Uterus (tissue), 4 donors: Measurements from ENCODE around the gene ZFYVE28. TPM values are rescaled to one million over a fixed set of nuclear protein-coding genes. Genes with fewer than 3 reads are reported as not detected.

ENCODE experiments used
- DNase-seq, 2 donors: peaks; one replicate each; pipeline ENCODE4 v3.0.0-alpha.2; 2019 to 2020
- H3K27ac ChIP-seq, 2 donors: fragments of 200-600 bp; sonication (generic); 1 replicate in 1 of 2; 2 replicates in 1 of 2; pipeline ENCODE4 v1.5.1; 2016 to 2018
- H3K27me3 ChIP-seq, 2 donors: fragments of 200-600 bp; sonication (generic); one replicate each; pipeline ENCODE4 v1.5.1; 2018 to 2019; ENCODE audit warnings: control low read depth in 1 of 2
- H3K36me3 ChIP-seq, 2 donors: fragments of 200-600 bp; sonication (generic); one replicate each; pipeline ENCODE4 v1.5.1; 2019; ENCODE audit warnings: control low read depth in 1 of 2
- H3K4me1 ChIP-seq, 2 donors: fragments of 200-600 bp; sonication (generic); one replicate each; pipeline ENCODE4 v1.5.1; 2018 to 2019; ENCODE audit warnings: control low read depth in 1 of 2
- H3K4me3 ChIP-seq, 2 donors: fragments of 200-600 bp; sonication (generic); 1 replicate in 1 of 2; 2 replicates in 1 of 2; pipeline ENCODE4 v1.5.1; 2018 to 2019; ENCODE audit warnings: mild to moderate bottlenecking in 1 of 2
- H3K9me3 ChIP-seq, 2 donors: fragments of 200-600 bp; sonication (generic); one replicate each; pipeline ENCODE4 v1.5.1; 2019; ENCODE audit warnings: control low read depth in 1 of 2
- POLR2A ChIP-seq, 2 donors: fragments of 450-650 bp; IDR thresholded peaks; one replicate each; pipeline ENCODE4 v1.6.1; 2016; ENCODE audit warnings: antibody characterized with exemption in 2 of 2, mild to moderate bottlenecking in 1 of 2, moderate library complexity in 1 of 2
- intact Hi-C: fragments of 100-400 bp; cut with DNase I; formaldehyde crosslinking; loops from one replicate; pipeline ENCODE4 v1.15.1; 2023; ENCODE audit warnings: low total_unique reads
- total RNA-seq, 4 donors: library from RNA; depleted of rRNA in 3 of 4; stranded (reverse); fragments of >200 nt in 3 of 4; gene quantifications; one replicate each; pipeline versions ENCODE4 v1.1.0 to v1.2.4, GENCODE V29; 2014 to 2023
- TF ChIP-seq, protein P1 (sequence below), 4 experiments: fragments of 200-600 bp in 2 of 4; fragments of 450-650 bp in 2 of 4; sonication (generic) in 2 of 4; IDR thresholded peaks; one replicate each; pipeline ENCODE4 v1.5.1; 2016 to 2019; ENCODE audit warnings: antibody characterized with exemption in 4 of 4, mild to moderate bottlenecking in 2 of 4, moderate library complexity in 1 of 4
- donor health status: DM: yes; HTN: yes; CAD: no.

Gene ZFYVE28
- total RNA-seq, 4 donors from 2014 or later: 5.4 to 16.7 (median 13.4) TPM

DNA sequence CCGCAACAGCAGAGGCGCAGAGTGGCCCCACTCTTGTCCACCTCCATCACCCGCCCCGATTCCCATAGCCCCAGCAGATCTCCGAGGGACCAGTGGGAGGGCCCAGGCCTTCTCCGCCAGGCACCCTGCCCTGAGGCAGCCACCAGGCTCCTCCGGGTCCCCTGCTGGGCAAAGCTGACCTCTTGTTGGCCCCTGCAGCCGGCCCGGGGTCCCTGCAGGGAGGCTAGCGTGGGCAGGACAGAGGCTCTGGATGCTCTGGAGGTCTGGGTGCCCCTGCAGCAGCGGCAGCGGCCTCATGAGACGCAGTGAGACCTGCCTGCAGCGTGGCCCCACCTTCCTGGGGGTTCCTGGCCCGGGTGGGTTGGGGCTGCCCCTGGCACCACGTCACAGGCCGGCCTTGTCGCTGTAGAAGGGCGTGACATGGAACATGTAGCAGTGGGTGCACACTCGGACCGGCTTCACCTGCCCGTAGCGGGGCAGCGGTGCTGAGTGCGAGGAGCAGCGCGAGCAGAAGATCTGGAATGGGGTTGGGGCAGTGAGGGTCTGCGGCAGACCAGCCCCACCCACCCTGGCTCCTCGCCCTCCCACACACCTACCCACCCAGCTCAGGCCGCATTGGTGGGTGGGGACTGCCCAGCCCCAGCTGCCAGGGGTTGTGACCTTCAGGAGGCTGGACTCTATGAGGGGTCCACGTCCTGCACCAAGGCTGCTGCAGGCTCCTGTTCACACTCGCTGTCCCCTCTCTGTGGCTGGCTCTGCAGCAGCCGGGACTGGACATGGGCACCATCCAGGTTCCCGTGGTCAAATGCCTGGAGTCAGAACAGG is 147.9 kb downstream of the ZFYVE28 start:
- no peaks in the 10 kb centered on the region for H3K9me3 ChIP-seq
- no peak for DNase-seq
- no peaks in the 10 kb centered on the region for H3K27me3 ChIP-seq
- H3K4me1 ChIP-seq: peaks cover 0 to 11% of the 10 kb centered on the region in 2 donors
- intact Hi-C loops: no loop called here
- H3K4me3 ChIP-seq: no peak overlapping the region
- TF ChIP-seq, protein P1, sequence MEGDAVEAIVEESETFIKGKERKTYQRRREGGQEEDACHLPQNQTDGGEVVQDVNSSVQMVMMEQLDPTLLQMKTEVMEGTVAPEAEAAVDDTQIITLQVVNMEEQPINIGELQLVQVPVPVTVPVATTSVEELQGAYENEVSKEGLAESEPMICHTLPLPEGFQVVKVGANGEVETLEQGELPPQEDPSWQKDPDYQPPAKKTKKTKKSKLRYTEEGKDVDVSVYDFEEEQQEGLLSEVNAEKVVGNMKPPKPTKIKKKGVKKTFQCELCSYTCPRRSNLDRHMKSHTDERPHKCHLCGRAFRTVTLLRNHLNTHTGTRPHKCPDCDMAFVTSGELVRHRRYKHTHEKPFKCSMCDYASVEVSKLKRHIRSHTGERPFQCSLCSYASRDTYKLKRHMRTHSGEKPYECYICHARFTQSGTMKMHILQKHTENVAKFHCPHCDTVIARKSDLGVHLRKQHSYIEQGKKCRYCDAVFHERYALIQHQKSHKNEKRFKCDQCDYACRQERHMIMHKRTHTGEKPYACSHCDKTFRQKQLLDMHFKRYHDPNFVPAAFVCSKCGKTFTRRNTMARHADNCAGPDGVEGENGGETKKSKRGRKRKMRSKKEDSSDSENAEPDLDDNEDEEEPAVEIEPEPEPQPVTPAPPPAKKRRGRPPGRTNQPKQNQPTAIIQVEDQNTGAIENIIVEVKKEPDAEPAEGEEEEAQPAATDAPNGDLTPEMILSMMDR (IDR thresholded peaks at IDR 0.05): no peak
- no peak for TF ChIP-seq POLR2A (IDR thresholded peaks at IDR 0.05)
- H3K27ac ChIP-seq: no peak overlapping the region
- no peaks in the 10 kb centered on the region for H3K36me3 ChIP-seq

DNA sequence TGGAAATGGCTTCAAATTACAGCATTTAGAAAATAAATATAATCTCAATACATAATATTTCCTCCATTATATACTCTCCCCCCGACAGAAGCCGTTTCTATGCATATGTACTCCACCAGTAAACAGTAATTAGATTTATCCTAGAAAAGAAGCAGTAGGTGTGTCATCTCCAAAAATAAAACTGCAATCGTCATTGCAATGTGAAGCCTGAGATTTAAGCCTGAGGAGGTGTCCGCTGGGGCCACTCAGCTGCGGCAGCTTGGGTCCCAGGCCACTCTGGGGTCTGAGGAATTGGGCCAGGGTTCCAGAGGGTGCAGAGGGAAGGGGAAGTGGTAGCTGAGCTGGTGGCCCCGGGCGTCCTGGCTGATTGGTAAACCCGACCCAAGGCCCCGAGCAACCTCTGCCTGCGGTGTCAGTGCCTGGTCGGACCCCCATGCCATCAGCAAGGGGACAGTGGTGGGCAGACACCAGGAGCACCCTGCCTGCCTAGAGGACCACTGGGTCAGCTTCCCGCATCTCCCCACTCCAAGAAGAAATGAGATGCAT is 148.8 kb downstream of the ZFYVE28 start:
- H3K9me3 ChIP-seq: no peaks in the 10 kb centered on the region
- H3K27me3 ChIP-seq: no peaks in the 10 kb centered on the region
- peaks cover 0 to 11% of the 10 kb centered on the region in 2 donors for H3K4me1 ChIP-seq
- TF ChIP-seq POLR2A (IDR thresholded peaks at IDR 0.05): no peak
- TF ChIP-seq, protein P1 (IDR thresholded peaks at IDR 0.05): no peak
- DNase-seq: no peak
- H3K36me3 ChIP-seq: no peaks in the 10 kb centered on the region
- H3K4me3 ChIP-seq: no peak overlapping the region
- no peak overlapping the region for H3K27ac ChIP-seq
- intact Hi-C loops: loop anchor here (10.0 kb wide), 1 partner anchor 135 kb away; no protein-coding TSS in a partner anchor

DNA sequence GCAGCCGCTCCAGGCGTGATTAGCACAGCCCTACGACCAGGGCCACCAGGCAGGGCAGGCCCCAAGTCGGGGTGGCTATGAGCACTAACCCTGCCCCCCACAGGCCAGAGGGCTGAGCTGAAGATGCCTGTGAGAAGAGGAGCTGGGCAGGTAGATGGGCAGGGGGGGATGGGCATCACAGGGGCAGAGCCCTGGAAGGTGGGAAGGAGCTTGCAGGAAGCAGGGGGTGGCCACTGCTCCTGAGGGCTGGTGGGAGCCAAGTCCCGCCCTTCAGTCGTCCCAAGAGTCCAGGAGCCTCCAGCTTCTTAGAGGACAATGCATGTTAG is 149.3 kb downstream of the ZFYVE28 start:
- Histone ChIP-seq H3K27ac (no peak overlapping the region), H3K4me3 (no peak overlapping the region), H3K27me3 (no peaks in the 10 kb centered on the region), H3K9me3 (no peaks in the 10 kb centered on the region), H3K36me3 (no peaks in the 10 kb centered on the region), H3K4me1 (peaks cover 0 to 11% of the 10 kb centered on the region in 2 donors)
- intact Hi-C loops: loop anchor here (10.0 kb wide), 1 partner anchor 136 kb away; no protein-coding TSS in a partner anchor
- DNase-seq: no peak
- TF ChIP-seq, protein P1 (IDR thresholded peaks at IDR 0.05): no peak
- no peak for TF ChIP-seq POLR2A (IDR thresholded peaks at IDR 0.05)

DNA sequence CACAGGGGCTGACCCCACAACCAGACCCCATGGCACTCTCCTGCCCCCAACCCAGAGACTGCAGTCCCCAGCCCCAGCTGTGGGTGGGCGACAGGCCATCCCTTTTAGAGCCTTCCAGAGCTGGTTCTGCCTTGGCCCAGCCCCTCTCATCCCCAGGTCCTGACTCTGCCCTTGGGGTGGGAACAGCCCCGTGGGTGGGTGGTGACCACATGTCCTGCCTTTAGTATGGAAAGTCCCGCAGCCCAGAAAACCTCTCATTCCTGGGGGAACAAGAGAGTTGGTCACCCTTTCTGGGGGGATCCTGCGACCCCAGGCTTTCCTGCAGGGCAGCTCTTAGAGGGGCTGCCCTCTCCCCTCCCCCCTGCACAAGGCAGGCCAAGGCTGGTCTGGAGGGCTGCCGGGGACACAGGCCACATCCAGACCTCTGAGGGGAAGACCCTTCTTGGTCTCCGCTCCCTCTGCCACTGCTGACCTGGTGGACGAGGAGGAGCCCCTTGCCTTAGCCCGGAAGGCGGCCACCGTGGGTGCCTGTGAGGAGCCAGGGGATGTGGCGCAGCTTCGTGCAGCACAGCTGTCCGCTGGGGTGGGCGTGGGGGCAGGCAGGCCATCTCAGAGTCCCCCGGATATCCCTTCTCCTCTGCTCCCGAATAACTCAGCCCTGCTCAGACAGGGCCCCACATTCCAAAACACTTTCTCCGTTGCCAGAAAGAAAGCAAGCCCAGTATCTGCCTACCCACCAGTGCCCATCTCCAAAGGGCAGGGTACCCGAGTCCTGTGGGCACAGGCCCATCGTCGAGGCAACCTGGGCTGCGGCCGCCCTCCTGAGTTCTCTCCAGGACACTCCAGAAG is 149.9 kb downstream of the ZFYVE28 start:
- H3K36me3 ChIP-seq: no peaks in the 10 kb centered on the region
- no peaks in the 10 kb centered on the region for H3K9me3 ChIP-seq
- peaks cover 0 to 11% of the 10 kb centered on the region in 2 donors for H3K4me1 ChIP-seq
- H3K27ac ChIP-seq: no peak overlapping the region
- no peaks in the 10 kb centered on the region for H3K27me3 ChIP-seq
- TF ChIP-seq POLR2A (IDR thresholded peaks at IDR 0.05): no peak
- TF ChIP-seq, protein P1 (IDR thresholded peaks at IDR 0.05): no peak
- DNase-seq: no peak
- intact Hi-C loops: loop anchor here (10.0 kb wide), 1 partner anchor 136 kb away; no protein-coding TSS in a partner anchor
- no peak overlapping the region for H3K4me3 ChIP-seq
